M059J (cell line): ENCODE measurements around the gene ZFP2. TPM values are rescaled to one million over a fixed set of nuclear protein-coding genes. Genes with fewer than 3 reads are reported as not detected.
A peak's percentile ranks its signal among the peaks of the same experiment; 100 is the strongest.
"Not testable (repeated sequence)": the region's sequence is repeated elsewhere in the genome, so short reads cannot be mapped to it uniquely, and the experiment has no call there.

Source experiments
- DNase-seq: peaks from one replicate; pipeline ENCODE4 v3.0.0-alpha.2; 2012; ENCODE audit warnings: low read depth
- total RNA-seq: library from RNA; depleted of rRNA; stranded (reverse); fragments of >200 nt; shearing (Covaris generic); gene quantifications from 2 replicates; pipeline ENCODE4 v1.2.3, GENCODE V29; 2014; rRNA removed

ZFP2 gene
- not detected in 2 replicates for total RNA-seq

DNA sequence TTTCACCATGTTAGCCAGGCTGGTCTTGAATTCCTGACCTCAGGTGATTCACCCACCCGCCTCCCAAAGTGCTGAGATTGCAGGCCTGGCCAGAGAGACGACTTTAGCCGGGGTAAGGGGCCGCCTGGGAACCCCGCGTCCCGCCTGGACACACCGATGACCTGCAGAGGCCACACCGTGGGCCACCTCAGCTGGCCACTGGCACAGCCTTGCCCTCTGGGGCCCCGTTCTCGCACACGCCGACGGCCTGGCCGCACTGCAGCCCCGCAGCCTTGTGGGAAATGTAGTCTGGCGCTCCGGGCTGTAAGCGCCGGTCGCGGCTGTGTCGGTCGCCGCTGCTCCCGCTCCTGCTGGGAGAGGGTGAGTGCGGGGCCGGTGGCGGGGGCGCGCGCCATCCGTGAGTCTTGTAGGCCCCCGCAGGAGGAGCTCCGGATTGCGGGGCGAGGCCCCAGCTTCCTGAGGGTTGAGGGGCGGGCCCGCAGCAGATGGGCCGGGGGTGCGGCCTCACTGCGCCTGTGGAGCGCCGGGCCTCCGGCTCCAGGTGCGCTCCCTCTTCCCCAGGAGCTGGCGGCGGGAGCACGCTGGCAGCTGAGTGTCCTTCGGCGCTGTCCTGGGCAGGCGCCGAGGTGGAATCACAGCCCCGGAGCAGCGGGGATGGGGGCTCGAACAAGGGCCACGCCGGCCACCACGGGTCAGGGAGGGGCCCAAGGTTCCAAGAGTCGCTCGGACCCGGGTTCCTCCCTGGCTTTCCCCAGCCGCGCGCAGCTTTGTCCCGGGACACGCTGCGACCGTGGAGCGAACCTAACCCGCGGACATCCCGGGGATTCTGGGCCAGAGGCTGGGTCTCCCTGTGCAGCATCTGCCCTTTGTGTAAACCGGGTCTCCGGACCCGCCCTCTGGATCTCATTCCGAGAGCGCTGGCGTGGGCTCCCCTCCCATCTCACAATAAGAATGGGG, at the start of gene ZFP2:
ZFP2 (plus strand) TSS at position 299 of the 957 bp plus-strand sequence. CDS start 35,401 bp downstream, outside the sequence.
- peak; percentile 28 for DNase-seq

- DNase-seq: peak; percentile 39
These were observed 46.4 kb upstream of the ZFP2 start for GRCh38 chr5:178849316-178849715.

GRCh38 chr5:178851951-178852350, 43.8 kb upstream of the ZFP2 start:
- no peak for DNase-seq

GRCh38 chr5:178854284-178854683, 41.4 kb upstream of the ZFP2 start:
- no peak for DNase-seq

DNA sequence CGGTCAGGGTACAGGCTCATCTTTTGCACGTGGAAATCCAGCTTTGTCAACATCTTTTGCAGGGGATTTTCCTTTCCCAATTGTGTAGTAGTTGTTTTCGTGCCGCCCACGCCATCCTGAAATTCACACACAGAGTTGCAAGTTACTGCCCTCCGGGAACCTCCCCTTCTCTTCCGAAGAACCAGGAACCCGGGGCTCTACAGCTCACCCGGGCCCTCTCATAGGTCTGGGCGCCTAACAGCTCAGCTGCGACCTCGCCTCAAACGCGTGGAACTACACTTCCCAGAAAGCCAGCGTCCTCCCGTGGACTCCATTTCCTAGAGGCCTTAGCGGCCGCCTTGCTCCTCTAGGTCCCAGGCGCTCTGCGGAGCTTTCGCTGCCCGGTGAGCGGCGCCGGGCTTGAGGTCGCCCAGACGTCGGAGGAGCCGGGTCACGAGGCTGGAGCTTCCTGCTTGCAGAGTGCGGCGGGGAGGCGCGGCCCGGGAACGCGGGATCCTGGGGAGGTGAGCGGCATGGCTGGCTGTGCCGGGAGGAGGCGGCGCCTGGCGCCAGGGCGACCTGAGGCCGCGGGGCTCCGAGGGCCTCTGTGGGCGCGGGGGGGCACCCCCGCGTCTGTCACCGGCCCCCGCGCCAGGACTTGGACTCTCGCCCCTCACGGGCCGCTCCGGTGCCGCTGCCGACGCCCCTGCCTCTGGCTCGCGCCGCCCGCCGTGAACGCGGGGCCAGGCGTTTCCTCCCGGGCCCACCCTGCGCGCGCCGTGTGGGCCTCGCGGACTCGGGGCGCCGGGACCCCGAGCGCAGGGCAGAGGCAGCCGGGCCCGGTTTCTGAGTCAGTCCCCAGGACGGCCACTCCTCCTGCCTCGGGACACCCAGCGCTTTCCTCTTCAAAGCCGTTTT, 35.8 kb upstream of the ZFP2 start, which contains the start of gene ZNF354B:
ZNF354B (plus strand) TSS at position 329 of the 897 bp plus-strand sequence. CDS start 1,095 bp downstream, outside the sequence.
- peak; percentile 90 for DNase-seq

GRCh38 chr5:178860615-178861014, 35.1 kb upstream of the ZFP2 start:
- DNase-seq: not testable (repeated sequence)

- DNase-seq: no peak
These were observed 34.1 kb upstream of the ZFP2 start for GRCh38 chr5:178861627-178862026.

DNA sequence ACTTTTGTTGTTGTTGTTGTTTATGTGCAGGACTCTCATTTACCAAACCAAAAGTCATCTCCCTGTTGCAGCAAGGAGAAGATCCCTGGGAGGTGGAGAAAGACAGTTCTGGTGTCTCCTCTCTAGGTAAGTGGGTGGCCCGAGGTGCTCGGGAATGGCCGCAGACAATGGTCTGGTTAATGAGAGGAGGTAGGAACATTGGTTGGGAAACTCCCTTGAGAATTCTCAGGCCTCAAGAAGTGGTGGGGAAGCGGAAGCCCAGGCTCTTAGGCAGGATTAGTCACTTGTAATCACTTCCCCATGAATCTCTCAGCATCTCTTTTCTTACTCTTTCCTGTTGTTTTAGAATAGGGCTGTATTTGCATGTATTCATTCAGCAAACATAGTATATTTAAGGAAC, 28.8 kb upstream of the ZFP2 start:
- DNase-seq: no peak

DNA sequence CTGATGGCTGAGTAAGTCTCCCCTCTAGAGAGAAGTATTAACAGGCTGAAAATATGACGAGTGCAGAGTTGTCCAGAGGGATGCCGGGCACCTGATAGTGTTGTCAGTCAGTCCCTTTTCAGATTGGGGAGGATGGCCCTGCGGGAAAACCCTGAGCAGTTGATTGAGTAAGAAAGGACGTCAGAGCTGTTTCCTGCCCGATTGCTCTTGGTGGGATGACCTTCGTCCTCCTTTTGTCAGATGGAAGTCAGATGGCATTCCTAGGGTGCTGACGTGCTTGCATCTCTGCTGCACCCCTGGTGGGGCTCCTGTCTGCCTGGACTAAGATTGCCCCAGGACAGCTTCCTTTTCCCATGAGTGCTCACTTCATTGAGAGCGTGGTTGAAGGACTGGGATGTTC, 26.1 kb upstream of the ZFP2 start:
- no peak for DNase-seq

GRCh38 chr5:178870411-178870810, 25.3 kb upstream of the ZFP2 start:
- DNase-seq: no peak

DNA sequence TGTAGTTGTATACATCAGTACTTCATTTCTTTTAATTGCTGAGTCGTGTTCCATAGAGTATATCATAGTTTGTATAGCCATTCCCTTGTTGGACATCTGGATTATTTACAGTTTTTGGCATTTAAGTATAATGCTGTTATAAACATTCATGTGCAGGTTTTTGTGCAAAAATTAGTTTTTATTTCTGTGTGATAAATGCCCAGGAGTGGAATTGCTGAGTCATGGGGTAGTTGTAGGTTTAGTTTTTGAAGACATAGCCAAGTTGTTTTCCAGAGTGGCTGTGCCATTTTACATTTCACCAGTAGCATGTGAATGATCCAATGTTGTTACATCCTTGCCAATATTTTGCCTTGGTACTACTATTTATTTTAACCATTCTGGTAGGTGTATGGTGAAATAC, 23.4 kb upstream of the ZFP2 start:
- no peak for DNase-seq

DNA sequence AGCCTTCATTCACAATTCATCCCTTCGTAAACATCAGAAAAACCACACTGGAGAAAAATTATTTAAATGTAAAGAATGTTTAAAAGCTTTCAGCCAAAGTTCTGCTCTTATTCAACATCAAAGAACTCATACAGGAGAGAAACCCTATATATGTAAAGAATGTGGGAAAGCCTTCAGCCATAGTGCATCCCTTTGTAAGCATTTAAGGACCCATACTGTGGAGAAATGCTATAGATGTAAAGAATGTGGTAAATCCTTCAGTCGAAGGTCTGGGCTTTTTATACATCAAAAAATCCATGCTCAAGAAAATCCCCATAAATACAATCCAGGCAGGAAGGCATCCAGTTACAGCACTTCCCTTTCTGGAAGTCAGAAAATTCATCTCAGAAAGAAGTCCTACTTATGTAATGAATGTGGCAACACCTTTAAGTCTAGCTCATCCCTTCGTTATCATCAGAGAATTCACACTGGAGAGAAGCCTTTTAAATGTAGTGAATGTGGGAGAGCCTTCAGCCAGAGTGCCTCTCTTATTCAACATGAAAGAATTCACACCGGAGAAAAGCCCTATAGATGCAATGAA, 12.5 kb upstream of the ZFP2 start:
- DNase-seq: not testable (repeated sequence)

GRCh38 chr5:178883815-178884430, 11.8 kb upstream of the ZFP2 start:
- no peak for DNase-seq

DNA sequence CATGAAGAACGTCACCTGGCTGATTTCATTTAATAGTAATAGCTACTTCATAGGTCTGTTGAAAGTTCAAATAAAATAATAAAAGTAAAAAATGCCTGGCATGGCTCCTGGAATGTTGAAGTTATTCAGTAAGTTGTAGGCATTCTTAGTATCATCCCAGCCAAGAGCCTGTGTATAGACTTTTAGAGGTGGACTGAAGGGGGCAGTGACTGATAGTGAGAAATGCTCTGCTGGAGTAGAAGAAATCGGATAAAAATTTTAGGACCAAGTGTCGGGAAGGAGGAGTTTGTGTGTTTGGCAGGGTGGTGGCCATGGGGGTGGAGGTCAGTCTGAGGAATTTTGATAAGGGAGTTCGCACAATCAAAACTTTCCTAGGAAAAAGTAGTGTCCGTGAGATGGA, 3.6 kb downstream of the ZFP2 start:
- no peak for DNase-seq

GRCh38 chr5:178902849-178903248, 7.1 kb downstream of the ZFP2 start:
- DNase-seq: no peak

DNA sequence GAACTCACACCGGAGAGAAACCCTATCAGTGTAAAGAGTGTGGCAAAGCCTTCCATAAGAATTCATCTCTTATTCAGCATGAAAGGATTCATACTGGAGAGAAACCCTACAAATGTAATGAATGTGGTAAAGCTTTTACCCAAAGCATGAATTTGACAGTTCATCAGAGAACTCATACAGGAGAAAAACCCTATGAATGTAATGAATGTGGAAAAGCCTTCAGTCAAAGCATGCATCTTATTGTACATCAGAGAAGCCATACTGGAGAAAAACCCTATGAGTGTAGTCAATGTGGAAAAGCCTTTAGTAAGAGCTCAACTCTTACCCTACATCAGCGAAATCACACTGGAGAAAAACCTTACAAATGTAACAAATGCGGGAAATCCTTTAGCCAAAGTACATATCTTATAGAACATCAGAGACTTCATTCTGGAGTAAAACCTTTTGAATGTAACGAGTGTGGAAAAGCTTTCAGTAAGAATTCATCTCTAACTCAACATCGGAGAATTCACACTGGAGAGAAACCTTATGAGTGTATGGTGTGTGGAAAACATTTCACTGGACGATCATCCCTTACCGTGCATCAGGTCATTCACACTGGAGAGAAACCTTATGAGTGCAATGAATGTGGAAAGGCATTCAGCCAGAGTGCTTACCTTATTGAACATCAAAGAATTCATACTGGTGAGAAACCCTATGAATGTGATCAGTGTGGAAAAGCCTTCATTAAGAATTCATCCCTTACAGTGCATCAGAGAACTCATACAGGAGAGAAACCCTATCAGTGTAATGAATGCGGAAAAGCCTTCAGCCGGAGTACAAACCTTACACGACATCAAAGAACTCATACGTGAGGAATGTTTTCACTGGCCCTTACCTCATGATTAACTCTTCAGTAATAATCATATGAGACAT, 36.4 kb downstream of the ZFP2 start:
- DNase-seq: no peak

DNA sequence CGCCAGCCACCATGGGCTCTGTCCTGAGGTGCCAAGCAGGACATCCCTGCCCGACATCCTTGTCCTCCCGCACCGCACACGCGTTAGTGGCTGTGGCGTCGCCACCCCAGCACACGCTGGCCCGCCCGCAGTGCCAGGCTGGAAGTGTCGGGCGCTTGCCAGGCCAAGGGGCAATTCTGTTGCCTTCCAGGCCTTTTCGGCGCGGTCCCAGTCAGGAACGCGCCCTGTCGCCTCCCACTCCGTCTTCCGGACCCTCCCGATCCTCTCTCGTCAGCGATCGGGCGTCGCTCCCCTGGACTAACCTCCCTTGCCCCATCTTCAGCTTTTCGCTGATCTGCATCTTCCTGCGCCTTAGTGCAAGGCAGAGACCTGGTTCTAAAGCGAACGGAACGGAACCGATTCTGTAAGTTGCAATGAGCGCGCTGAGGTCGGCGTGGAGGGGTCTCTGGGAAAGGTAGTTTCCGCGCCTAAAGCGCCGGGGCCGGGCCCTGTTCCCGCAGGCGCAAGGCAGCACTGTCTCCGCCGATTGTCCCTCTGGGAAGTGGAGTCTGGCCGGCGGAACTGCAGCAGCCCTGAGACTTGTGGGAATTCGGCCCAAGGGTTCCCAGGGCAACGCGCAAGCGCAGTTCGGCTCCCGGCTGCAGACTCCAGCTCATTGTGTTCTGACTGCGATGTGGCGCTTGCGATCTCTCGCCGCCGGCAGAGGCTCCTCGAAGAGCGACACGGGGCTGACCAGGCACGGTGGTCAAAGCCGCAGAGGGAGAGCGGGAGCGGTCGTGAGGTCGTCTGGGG, 45.1 kb downstream of the ZFP2 start, which contains the start of gene ZNF454:
ZNF454 (plus strand) TSS at position 630 of the 792 bp plus-strand sequence. CDS start 1,594 bp downstream, outside the sequence.
- DNase-seq: peak; percentile 15

- no peak for DNase-seq
These were observed 45.6 kb downstream of the ZFP2 start for GRCh38 chr5:178941361-178941760.

DNA sequence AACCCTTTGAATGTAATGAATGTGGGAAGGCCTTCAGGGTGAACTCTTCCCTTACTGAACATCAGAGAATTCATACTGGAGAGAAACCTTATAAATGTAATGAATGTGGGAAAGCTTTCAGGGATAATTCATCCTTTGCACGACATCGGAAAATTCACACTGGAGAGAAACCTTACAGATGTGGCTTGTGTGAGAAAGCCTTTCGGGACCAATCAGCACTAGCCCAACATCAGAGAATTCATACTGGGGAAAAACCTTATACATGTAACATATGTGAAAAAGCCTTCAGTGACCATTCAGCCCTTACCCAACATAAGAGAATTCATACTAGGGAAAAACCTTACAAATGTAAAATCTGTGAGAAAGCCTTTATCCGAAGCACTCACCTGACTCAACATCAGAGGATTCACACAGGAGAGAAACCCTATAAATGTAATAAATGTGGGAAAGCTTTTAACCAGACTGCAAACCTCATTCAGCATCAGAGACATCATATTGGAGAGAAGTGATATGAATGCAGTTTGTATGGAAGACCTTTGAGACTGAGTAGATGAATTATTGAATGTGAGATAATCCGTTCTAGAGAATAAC, 69.8 kb downstream of the ZFP2 start:
- no peak for DNase-seq
